HG03354 (cell line): ENCODE data around the gene ISYNA1.

Experiments
- ATAC-seq: cut with Tn5 transposase; IDR thresholded peaks from one replicate; pipeline ENCODE4 v1.9.1; 2021; ENCODE audit warnings: mild to moderate bottlenecking; ENCODE audit not compliant: unreplicated experiment, poor library complexity, severe bottlenecking

The ISYNA1 gene

DNA sequence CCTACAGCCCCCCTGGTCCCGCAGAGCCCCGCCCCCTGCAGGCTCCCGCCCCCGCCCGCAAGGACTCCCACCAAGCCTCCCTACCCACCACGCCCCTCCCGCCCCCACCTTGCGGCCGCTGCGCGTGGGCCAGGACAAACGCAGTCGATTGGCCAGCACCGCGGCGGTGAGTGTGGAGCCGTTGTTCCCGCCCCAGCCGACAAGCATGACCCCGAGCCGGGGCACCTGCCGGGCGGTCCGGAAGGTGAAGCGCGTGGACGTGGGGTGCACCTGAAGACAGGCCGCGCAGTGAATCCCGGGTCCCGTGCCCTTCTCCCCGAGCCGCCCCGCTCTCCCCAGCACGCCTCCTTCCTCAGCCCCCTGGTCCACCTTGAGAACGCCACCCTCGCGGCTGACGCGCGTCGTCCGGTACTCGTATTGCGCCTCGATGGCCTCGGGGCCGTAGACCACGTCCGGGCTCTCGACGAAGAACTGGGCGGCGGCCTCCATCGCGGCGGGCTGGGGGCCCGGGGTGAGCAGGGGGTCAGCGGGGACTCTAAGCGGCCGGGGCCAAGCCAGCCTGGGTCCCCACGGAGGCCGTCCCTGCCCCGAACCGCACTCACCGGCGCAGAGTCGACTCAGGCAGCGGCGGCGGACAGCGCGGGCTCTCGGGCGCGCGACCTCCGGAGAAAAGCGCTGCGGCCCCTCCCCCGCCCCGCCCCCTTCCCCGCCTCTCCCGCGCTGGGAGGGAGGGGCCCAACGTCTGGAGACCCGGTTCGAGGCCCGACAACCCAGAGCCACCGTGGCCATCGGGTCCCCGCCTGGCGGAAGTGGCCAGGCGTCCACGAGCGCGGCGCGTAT, at the start of gene ISYNA1:
ISYNA1 (minus strand) TSS at position 643 of the 840 bp plus-strand sequence; CDS start at position 489, 154 bp downstream.
- ATAC-seq, result no peak

- no peak for ATAC-seq
Measured at GRCh38 chr19:18486746-18487145, 48.8 kb upstream of the ISYNA1 start.

DNA sequence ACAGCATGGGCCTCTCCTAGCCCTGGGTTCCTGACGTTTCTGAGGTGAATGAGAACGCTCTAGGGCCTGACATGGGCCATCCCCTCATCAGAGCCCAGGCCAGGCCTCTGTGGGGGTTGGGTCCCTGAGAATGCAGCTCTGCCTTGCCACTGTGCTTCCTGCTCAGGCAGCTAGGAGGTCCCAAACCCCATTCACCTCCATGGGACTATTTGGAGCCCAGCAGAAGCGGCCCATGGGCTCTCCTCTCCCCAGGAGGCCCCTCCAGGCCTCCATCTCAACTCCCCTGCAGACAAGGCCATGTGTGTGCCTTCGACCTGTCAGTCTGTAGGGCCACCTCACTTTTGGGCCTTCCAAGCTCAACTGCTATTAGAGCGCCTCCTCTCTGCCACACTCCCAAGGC, 47.1 kb upstream of the ISYNA1 start:
- ATAC-seq, result no peak

- no peak for ATAC-seq
Measured at GRCh38 chr19:18483119-18483890, 45.4 kb upstream of the ISYNA1 start.

GRCh38 chr19:18481505-18482222, 43.7 kb upstream of the ISYNA1 start:
- ATAC-seq, result no peak

- no peak for ATAC-seq
Measured at GRCh38 chr19:18480006-18480691, 42.2 kb upstream of the ISYNA1 start.

- peak; percentile 70 for ATAC-seq
Measured at GRCh38 chr19:18478545-18479311, 40.8 kb upstream of the ISYNA1 start.

- no peak for ATAC-seq
Measured at GRCh38 chr19:18477974-18478373, 40.0 kb upstream of the ISYNA1 start.

DNA sequence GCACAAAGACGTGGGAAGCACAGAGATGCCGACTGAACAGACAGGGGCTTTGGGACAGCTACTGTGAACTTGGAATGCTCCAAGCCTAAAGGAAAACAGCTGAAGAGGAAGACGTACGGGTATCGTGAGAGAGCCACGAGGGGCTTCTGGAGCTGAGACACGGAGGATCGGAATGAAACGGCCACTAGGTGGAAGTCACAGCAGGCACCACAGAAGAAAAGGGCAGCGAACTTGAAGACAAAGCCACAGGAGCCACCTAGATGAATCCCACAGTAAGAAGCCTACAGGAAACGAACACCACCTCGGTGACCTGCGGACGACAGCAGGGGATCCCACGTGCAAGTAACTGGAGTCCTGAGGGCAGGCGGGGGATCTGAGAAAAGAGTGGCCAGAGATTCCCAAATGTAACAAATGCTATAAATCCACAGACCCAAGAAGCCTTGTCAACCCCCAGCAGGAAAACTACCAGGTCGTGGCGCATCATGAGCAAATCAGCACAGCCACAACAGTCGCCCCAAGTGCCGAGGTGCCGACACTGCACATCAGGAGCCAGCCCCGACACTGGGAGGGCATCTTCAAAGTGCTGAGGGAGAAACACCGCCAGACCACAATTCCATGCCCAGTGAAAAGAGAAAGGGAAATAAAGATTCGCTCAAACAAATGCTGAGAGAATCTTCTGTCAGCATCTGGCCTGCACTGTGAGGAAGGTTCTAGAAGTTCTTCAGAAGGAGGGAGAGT, 39.3 kb upstream of the ISYNA1 start:
- ATAC-seq, result no peak

DNA sequence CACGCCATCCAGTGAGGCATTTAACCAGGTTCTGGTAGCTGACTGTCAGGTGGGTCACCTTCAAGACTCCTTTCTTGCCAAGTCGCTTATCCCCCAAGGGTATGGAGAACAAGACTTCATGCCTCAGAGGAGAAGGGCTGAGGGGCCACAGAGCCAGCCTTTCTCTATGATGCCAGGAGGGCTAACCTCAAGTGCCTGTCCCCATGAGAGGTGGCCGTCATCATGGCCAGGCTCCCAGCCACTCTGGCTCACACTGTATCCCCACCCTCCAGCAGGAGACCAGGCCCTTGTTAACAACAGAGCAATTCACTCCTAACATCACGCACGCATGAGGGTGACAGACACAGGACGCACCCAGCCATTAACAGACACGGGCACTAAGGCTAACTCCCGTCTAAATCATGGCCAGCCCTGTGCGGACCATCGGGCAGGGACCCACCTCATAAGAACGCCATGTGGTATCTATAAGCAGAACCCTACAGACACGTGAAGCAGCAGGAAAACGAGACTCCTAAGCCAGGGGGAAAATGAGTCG, 38.6 kb upstream of the ISYNA1 start:
- ATAC-seq, result no peak

DNA sequence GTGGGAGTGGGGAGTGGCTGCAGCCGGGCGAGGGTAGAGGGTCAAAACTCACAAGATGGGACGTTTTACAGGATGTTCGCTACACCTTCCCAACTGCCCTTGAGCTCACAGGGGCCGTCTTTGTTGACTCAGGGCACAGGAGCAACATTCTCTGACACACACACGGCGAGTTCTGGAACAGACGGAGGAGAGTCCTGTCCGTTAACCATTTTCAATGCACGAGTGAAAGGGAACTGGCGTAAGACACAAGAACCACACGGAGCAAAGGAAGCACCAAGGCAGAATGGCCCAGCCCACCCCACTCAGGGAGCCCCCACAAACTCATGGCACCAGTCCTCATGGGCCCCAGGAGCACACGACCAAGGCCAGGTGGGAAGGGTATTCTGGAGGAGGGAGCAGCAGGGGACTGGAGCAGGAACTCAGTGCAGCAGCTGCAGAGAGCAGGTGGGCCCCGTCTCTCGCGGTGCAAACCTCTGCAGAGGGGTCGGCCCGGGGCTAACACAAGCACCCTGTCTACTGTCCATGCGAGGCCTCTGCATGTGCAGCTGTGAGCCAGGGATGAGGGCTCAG, 37.9 kb upstream of the ISYNA1 start:
- ATAC-seq, result no peak

DNA sequence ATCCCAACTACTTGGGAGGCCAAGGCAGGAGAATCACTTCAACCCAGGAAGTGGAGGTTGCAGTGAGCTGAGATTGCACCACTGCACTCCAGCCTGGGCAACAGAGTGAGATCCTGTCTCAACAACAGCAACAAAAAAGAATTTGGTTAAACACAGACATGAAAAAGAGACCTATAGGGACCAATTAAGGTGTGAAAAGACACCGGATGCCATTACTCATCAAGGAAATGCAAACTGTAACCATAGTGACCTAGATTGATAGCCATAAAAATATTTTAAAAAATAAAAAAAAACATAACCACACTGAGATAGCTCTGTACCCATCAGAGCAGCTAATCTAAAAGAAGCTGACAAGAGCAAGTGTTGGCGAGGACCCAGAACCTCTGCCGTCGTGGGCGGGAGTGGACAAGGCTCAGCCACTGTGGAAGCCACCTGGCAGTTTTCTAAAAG, 37.1 kb upstream of the ISYNA1 start:
- no peak for ATAC-seq

DNA sequence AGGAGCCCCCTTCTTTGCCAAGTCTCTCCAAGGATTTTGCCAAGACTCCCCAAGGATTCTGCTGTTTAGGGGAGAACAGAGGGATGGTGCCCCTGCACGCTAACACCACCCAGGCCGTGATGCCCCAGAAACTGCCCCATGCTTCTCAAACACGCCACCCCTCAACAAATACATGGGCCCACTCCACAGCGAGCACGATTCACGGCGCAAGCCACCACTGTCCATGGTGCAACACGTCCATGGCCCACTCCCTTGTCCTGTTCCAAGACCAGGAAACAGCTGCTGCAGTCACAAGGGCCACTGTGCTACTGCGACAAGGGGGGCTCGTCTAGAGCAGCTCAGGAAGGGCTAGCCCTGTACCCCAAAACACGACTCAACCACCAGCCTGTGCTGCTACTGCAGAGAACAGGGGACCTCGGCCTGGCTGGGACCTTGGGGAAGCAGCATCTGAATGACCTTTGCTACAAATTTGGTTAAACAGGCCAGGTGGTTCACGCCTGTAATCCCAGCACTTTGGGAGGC, 36.5 kb upstream of the ISYNA1 start:
- ATAC-seq, result no peak

GRCh38 chr19:18473706-18474087, 35.8 kb upstream of the ISYNA1 start:
- ATAC-seq, result no peak

DNA sequence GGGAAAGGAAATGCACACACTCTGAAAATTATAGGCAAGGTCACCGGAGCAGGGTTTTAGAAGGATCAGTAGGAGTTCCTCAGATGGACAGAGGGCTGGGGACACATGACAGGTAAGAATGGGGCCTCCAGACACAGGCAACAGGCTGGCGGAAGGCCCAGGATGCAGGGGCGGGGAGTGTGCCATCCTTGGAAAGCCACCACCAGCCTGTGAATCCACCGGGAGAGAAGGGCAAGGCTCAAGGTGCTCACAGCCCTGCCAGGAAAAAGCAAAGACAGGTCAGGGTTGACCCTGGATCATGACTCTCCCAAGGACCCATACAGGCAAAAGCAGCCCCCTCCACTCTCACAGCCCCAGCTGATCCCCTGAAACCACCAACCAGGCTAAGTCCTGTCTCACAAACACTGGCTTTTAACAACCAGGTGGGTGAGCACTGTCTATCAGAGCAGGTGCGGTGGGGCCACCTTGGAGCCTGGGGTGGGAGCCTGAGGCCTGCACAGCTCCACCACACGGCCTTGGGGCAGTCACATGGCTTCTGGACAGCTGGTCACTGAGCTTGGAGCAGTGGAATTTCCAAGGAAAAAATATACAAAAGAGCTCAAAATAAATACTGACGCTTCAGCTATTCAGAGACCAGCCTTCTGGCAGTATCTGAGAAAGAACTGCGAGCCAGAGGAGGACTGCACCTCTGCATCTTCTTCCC, 35.2 kb upstream of the ISYNA1 start:
- ATAC-seq, result no peak

DNA sequence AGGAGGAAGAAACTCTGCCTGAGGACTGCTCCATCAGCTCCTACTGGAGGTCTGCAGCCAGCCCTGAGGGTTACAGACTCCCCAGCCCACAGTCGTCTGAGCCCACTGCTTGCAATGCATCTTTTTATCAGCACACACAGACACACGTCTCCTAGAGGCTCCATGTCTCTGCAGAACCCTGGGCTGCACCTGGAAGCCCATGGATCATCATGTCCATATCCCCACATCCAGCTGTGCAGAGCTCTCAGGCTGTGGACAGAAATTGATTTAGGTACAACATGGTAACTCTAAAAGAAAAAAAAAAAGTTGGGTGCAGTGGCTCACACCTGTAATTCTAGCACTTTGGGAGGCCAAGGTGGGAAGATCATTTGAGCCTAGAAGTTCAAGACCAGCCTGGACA, 32.9 kb upstream of the ISYNA1 start:
- ATAC-seq, result no peak
